CD4-positive, alpha-beta T cell treated with Interleukin-6 for 4 hours (primary cell): Measurements from ENCODE around the gene BCAM.
"Not testable (repeated sequence)": the region's sequence is repeated elsewhere in the genome, so short reads cannot be mapped to it uniquely, and the experiment has no call there.

Experiments used
- DNase-seq: peaks from one replicate; pipeline ENCODE4 v3.0.0-alpha.2; 2020; ENCODE audit warnings: mixed read lengths

Gene BCAM, protein sequence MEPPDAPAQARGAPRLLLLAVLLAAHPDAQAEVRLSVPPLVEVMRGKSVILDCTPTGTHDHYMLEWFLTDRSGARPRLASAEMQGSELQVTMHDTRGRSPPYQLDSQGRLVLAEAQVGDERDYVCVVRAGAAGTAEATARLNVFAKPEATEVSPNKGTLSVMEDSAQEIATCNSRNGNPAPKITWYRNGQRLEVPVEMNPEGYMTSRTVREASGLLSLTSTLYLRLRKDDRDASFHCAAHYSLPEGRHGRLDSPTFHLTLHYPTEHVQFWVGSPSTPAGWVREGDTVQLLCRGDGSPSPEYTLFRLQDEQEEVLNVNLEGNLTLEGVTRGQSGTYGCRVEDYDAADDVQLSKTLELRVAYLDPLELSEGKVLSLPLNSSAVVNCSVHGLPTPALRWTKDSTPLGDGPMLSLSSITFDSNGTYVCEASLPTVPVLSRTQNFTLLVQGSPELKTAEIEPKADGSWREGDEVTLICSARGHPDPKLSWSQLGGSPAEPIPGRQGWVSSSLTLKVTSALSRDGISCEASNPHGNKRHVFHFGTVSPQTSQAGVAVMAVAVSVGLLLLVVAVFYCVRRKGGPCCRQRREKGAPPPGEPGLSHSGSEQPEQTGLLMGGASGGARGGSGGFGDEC

GRCh38 chr19:44808463-44809371 is at the start of gene BCAM:
Gene BCAM, plus strand, starts transcription at chr19:44809103. Its CDS starts 22 bp downstream, at chr19:44809125.
- DNase-seq: peak; percentile 24

- DNase-seq: no peak
Measured at GRCh38 chr19:44762038-44762437, 46.9 kb upstream of the BCAM start.

DNA sequence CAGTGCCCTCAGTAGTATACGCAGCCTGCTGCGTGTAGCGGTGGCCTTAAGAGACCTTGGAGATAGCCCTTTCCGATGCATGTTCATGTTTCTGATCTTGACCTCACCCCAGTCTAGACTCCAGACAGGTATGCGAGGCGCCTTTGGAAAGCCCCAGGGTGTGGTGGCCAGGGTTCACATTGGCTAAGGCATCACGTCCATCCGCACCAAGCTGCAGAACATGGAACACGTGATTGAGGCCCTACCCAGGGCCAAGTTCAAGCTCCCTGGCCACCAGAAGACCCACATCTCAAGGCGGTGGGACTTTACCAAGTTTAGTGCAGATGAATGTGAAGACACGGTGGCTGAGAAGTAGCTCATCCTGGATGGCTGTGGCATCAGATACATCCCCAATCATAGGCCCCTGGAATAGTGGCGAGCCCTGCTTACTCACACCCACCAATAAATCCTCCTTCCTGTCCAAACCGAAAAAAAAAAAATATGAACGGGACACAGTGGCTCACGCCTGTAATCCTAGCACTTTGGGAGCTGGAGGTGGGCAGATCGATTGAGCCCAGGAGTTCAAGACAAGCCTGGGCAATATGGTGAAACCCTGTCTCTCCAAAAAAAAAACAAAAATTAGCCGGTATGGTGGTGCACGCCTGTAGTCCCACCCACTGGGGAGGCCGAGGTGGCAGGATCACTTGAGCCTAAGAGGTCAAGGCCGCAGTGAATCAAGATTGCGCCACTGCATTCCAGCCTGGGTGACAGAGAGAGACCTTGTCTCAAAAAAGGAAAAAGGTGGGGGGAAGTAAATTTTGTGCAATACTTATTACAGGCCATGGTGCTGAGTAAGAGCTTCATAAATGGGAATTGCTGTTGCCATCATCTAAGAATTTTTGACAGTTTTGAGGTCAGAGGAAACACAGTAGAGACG is 43.6 kb upstream of the BCAM start:
- DNase-seq: no peak

DNA sequence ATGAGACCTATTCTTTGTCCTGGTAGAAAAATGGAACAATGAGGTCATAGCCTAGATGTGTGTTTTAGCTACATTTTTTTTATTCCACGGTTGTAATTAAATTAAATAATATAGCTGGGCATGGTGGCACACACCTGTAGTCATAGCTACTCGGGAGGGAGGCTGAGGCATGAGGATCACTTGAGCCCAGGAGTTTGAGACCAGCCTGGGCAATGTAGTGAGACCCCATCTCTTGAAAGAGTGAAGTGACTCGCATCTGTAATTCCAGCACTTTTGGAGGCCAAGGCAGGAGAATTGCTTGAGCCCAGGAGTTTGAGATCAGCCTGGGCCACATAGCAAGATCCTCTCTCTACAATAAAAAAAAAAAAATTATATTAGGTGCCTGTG is 43.0 kb upstream of the BCAM start:
- no peak for DNase-seq

GRCh38 chr19:44767295-44768180 is 41.4 kb upstream of the BCAM start:
- DNase-seq: no peak

- peak; percentile 99 for DNase-seq
Measured at GRCh38 chr19:44770550-44771257, 38.2 kb upstream of the BCAM start.

DNA sequence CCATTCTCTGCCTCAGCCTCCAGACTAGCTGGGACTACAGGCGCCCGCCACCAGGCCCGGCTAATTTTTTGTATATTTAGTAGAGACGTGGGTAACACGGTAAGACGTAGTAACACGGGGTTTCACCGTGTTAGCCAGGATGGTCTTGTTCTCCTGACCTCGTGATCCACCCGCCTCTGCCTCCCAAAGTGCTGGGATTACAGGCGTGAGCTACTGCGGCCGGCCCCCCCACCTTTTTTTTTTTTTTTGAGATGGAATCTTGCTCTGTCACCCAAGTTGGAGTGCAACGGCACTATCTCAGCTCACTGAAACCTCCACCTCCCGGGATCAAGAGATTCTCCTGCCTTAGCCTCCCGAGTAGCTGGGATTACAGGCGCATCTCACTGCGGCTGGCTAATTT is 36.8 kb upstream of the BCAM start:
- DNase-seq: not testable (repeated sequence)

GRCh38 chr19:44772959-44773358 is 35.9 kb upstream of the BCAM start:
- no peak for DNase-seq

DNA sequence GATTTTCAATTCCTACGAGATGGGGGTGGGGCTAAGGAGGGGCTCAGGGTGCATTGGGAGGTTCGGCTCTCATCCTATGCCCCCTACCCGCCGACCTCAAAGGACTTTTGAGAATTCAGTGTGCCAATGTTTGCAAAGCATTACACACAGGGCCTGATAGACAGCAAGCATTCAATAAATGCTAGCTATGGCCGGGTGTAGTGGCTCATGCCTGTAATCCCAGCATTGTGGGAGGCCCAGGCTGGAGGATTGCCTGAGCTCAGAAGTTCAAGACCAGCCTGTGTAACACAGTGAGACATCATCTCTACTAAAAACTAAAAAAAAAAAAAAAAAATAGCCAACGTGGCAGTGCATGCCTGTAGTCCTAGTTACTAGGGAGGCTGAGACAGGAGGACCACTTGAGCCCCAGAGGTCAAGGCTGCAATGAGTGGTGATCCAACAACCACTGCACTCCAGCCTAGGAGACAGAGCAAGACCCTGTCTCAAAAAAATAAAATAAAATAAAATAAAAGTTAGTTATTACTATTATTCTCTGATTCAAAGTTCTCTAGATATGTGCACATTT is 33.1 kb upstream of the BCAM start:
- DNase-seq: no peak

- no peak for DNase-seq
Measured at GRCh38 chr19:44776402-44777096, 32.4 kb upstream of the BCAM start.

GRCh38 chr19:44777715-44778347 is 31.1 kb upstream of the BCAM start, which contains the start of gene CBLC:
Gene CBLC, plus strand, starts transcription at chr19:44777890. Its CDS starts 42 bp downstream, at chr19:44777932.
- DNase-seq: peak; percentile 12

DNA sequence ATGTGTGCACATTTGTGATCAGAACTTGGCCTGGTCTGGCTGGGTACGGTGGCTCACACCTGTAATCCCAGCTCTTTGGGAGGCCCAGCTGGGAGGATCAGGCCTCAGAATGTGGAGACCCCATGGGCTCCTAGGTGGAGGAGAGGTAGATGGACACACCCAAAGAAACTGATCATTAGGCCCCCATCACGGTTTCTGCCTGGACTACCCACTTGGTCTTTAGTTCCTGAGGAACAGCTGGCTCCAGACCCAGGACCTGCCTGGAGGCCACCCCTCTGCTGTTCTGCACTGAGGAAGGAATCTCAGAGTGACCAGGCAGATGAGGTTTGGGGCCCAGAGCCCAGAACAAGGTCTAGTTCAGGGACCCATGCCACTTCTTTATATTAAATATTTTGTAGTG is 29.8 kb upstream of the BCAM start:
- no peak for DNase-seq

DNA sequence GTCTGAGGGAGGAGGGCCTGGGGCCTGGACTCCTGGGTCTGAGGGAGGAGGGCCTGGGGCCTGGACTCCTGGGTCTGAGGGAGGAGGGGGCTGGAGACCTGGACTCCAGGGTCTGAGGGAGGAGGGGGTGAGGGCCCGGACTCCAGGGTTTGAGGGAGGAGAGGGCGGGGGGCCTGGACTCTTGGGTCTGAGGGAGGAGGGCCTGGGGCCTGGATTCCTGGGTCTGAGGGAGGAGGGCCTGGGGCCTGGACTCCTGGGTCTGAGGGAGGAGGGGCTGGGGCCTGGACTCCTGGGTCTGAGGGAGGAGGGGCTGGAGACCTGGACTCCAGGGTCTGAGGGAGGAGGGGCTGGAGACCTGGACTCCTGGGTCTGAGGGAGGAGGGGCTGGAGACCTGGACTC is 27.2 kb upstream of the BCAM start:
- not testable (repeated sequence) for DNase-seq

- DNase-seq: no peak
Measured at GRCh38 chr19:44782729-44783128, 26.2 kb upstream of the BCAM start.

- no peak for DNase-seq
Measured at GRCh38 chr19:44783545-44783944, 25.4 kb upstream of the BCAM start.

DNA sequence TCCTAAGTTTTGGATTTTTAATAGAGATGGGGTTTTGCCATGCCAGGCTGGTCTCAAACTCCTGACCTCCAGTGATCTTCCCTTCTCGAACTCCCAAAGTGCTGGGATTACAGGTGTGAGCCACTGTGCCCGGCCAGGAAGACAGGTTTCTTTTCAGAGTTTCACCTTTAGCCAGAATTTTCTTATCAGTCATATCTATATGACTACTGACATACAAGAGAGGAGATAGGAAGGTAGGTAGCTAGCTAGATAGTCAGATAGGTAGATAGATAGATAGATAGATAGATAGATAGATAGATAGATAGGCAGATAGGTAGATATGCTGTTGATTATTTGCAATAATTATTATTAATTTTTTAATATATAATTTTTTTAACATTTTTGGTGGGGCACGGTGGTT is 23.6 kb upstream of the BCAM start:
- DNase-seq: no peak

GRCh38 chr19:44785993-44786392 is 22.9 kb upstream of the BCAM start:
- no peak for DNase-seq

DNA sequence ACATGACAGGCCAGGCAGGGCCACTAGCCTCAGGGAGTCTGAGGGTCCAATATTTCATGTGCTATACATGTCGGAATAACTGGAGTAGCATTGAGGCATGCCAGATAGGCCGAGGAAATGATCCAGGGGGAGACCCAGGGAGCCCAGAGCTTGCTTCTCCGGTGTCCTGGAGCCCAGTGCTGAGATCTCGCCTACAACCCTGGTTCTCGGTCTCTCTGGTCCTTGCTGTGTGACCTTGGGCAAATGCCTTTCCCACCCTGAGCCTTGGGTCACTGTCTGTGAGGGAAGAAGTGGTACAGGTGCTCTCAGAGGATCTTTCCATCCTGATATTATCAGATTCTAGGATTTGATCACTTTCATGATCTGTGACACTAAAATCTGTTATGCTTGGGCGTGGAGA is 19.9 kb upstream of the BCAM start:
- DNase-seq: no peak

DNA sequence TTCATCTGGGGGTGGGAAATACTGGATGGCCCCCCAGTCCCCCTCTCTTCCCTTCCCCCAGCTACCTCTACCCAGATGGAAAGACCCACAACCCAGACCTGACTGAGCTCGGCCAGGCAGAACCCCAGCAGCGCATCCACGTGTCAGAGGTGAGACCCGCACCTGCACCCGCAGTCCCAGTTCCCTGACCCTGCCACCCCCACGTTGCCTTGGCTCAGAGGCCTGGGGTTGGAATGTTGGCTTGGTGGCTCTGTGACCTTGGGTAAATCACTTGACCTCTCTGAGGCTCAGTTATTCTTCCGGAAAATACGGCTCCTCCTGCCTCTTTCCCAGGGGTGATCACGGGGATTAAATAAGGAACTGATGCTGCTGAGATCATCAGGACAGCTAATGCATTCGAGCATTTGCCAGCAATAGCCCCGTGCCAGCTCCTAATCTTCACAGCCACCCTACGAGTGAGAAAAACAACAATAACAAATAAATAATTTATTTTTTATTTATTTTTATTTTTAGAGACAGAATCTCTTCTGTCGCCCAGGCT is 18.9 kb upstream of the BCAM start:
- no peak for DNase-seq
